ENCODE measurements around the gene PROX1. TPM values are rescaled to one million over a fixed set of nuclear protein-coding genes. Genes with fewer than 3 reads are reported as not detected.

PROX1 gene
- total RNA-seq, 2 experiments from 2014 or later, result 0.03 TPM; not detected in 1

- Mint-ChIP-seq H3K27me3 (no peaks in the 10 kb centered on the region), H3K9me3 (no peaks in the 10 kb centered on the region), H3K27ac (no peak overlapping the region), H3K36me3 (ENCODE audit: low read depth) (no peaks in the 10 kb centered on the region), H3K4me1 (ENCODE audit: low read depth) (no peaks in the 10 kb centered on the region), H3K4me3 (no peak overlapping the region)
- DNase-seq, result no peak
- Histone ChIP-seq H3K36me3 (ENCODE audit: insufficient read depth, low read length) (no peaks in the 10 kb centered on the region), H3K4me1 (ENCODE audit: insufficient read depth, low read length) (no peaks in the 10 kb centered on the region), H3K27ac (ENCODE audit: low read depth in 1 of 2, low read length in 2 of 2) (no peak overlapping the region), H3K9me3 (ENCODE audit: control insufficient read depth in 1 of 2, insufficient read depth in 1 of 2, low read length in 2 of 2) (peaks cover 0 to 3% of the 10 kb centered on the region in 2 experiments), H3K4me3 (ENCODE audit: low read length) (no peak overlapping the region), H3K27me3 (ENCODE audit: control insufficient read depth in 1 of 2, insufficient read depth in 2 of 2, low read length in 2 of 2) (no peaks in the 10 kb centered on the region)
- ChIA-PET POLR2A (no interaction called here), CTCF (interaction anchor here (1.1 to 1.4 kb wide), 2 partner anchors 8 to 19 kb away, joined by 3 to 4 read pairs; no protein-coding TSS in a partner anchor)
- no peak for ATAC-seq (ENCODE audit: poor library complexity)
- intact Hi-C loops (cut with DNase I, micrococcal nuclease), result no loop called here
- no peak for TF ChIP-seq CTCF (IDR thresholded peaks at IDR 0.05)
These were observed 29.4 kb upstream of the PROX1 start for GRCh38 chr1:213958346-213958745.

GRCh38 chr1:213960963-213961362 is 26.8 kb upstream of the PROX1 start:
- no peaks in the 10 kb centered on the region for H3K27me3 Mint-ChIP-seq
- Histone ChIP-seq H3K27me3 (ENCODE audit: control insufficient read depth in 1 of 2, insufficient read depth in 2 of 2, low read length in 2 of 2) (no peaks in the 10 kb centered on the region), H3K4me1 (ENCODE audit: insufficient read depth, low read length) (no peaks in the 10 kb centered on the region), H3K9me3 (ENCODE audit: control insufficient read depth in 1 of 2, insufficient read depth in 1 of 2, low read length in 2 of 2) (no peaks in the 10 kb centered on the region), H3K27ac (ENCODE audit: low read depth in 1 of 2, low read length in 2 of 2) (no peak overlapping the region), H3K4me3 (ENCODE audit: low read length) (no peak overlapping the region), H3K36me3 (ENCODE audit: insufficient read depth, low read length) (no peaks in the 10 kb centered on the region)
- CTCF ChIA-PET, result no interaction called here
- no peaks in the 10 kb centered on the region for H3K9me3 Mint-ChIP-seq
- no peak for TF ChIP-seq CTCF (IDR thresholded peaks at IDR 0.05)
- no peaks in the 10 kb centered on the region for H3K4me1 Mint-ChIP-seq (ENCODE audit: low read depth)
- POLR2A ChIA-PET, result no interaction called here
- intact Hi-C loops (cut with DNase I, micrococcal nuclease), result no loop called here
- H3K36me3 Mint-ChIP-seq (ENCODE audit: low read depth), result no peaks in the 10 kb centered on the region
- H3K27ac Mint-ChIP-seq, result no peak overlapping the region
- H3K4me3 Mint-ChIP-seq, result no peak overlapping the region
- DNase-seq (no peak), ATAC-seq (ENCODE audit: poor library complexity) (no peak)

GRCh38 chr1:213962508-213962907 is 25.3 kb upstream of the PROX1 start:
- H3K36me3 Mint-ChIP-seq (ENCODE audit: low read depth), result no peaks in the 10 kb centered on the region
- ATAC-seq (ENCODE audit: poor library complexity) (no peak), DNase-seq (no peak)
- intact Hi-C loops (cut with DNase I, micrococcal nuclease), result no loop called here
- H3K9me3 ChIP-seq (ENCODE audit: control insufficient read depth in 1 of 2, insufficient read depth in 1 of 2, low read length in 2 of 2), result no peaks in the 10 kb centered on the region
- TF ChIP-seq CTCF (IDR thresholded peaks at IDR 0.05), result no peak
- no peaks in the 10 kb centered on the region for H3K36me3 ChIP-seq (ENCODE audit: insufficient read depth, low read length)
- POLR2A ChIA-PET, result no interaction called here
- no peak overlapping the region for H3K27ac ChIP-seq (ENCODE audit: low read depth in 1 of 2, low read length in 2 of 2)
- H3K27ac Mint-ChIP-seq, result no peak overlapping the region
- CTCF ChIA-PET, result interaction anchor here (0.6 kb wide), 1 partner anchor 160 kb away, joined by 3 read pairs; no protein-coding TSS in a partner anchor
- no peaks in the 10 kb centered on the region for H3K4me1 ChIP-seq (ENCODE audit: insufficient read depth, low read length)
- H3K4me3 Mint-ChIP-seq, result no peak overlapping the region
- H3K4me1 Mint-ChIP-seq (ENCODE audit: low read depth), result no peaks in the 10 kb centered on the region
- H3K4me3 ChIP-seq (ENCODE audit: low read length), result no peak overlapping the region
- H3K9me3 Mint-ChIP-seq, result no peaks in the 10 kb centered on the region
- no peaks in the 10 kb centered on the region for H3K27me3 ChIP-seq (ENCODE audit: control insufficient read depth in 1 of 2, insufficient read depth in 2 of 2, low read length in 2 of 2)
- peaks cover 7% of the 10 kb centered on the region for H3K27me3 Mint-ChIP-seq
